ENCODE results near the gene DGKH. TPM values are rescaled to one million over a fixed set of nuclear protein-coding genes. Genes with fewer than 3 reads are reported as not detected.

Gene DGKH, protein sequence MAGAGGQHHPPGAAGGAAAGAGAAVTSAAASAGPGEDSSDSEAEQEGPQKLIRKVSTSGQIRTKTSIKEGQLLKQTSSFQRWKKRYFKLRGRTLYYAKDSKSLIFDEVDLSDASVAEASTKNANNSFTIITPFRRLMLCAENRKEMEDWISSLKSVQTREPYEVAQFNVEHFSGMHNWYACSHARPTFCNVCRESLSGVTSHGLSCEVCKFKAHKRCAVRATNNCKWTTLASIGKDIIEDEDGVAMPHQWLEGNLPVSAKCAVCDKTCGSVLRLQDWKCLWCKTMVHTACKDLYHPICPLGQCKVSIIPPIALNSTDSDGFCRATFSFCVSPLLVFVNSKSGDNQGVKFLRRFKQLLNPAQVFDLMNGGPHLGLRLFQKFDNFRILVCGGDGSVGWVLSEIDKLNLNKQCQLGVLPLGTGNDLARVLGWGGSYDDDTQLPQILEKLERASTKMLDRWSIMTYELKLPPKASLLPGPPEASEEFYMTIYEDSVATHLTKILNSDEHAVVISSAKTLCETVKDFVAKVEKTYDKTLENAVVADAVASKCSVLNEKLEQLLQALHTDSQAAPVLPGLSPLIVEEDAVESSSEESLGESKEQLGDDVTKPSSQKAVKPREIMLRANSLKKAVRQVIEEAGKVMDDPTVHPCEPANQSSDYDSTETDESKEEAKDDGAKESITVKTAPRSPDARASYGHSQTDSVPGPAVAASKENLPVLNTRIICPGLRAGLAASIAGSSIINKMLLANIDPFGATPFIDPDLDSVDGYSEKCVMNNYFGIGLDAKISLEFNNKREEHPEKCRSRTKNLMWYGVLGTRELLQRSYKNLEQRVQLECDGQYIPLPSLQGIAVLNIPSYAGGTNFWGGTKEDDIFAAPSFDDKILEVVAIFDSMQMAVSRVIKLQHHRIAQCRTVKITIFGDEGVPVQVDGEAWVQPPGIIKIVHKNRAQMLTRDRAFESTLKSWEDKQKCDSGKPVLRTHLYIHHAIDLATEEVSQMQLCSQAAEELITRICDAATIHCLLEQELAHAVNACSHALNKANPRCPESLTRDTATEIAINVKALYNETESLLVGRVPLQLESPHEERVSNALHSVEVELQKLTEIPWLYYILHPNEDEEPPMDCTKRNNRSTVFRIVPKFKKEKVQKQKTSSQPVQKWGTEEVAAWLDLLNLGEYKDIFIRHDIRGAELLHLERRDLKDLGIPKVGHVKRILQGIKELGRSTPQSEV
- 2.9 and 3.5 TPM in 2 replicates for polyA plus RNA-seq
- 12.2 and 17.9 TPM in 2 replicates for polyA minus RNA-seq

DNA sequence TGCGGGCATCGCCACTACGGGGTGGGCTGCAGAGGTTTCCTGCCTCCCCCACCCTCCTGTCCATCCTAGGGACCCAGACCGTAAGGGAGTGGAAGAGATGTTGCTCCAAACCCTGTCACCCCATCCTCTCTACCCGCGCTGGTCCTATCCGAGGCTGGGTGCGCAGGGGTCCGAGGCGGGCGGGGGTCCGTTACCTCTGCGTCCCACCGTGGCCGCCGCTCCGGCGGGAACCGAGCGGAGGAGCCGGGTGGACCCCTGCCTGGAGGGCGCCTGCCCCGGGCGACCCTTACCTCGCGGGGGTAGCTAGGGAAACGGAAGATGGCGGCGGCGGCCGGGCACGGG, at the start of gene DGKH:
TSS of gene DGKH (plus strand) at position 307 of the 342 bp plus-strand sequence. CDS start 126 bp downstream, outside the sequence.
- H4K20me1 ChIP-seq (ENCODE audit: insufficient read depth) = no peaks in the 10 kb centered on the region
- H3K36me3 ChIP-seq (ENCODE audit: insufficient read depth, low read length) = no peaks in the 10 kb centered on the region
- no peaks in the 10 kb centered on the region for H3K9me2 ChIP-seq (ENCODE audit: insufficient read depth, low read length)
- peak within 1 kb of the TSS; percentile 95 for H3K4me2 ChIP-seq (ENCODE audit: low read length)
- H3K9ac ChIP-seq (ENCODE audit: low read length) = peak within 1 kb of the TSS; percentile 53
- no peaks in the 10 kb centered on the region for H3K9me3 ChIP-seq (ENCODE audit: low read length)
- peak within 1 kb of the TSS; percentile 81 for H3K4me3 ChIP-seq (ENCODE audit: low read length)
- H3K27me3 ChIP-seq (ENCODE audit: insufficient read depth, low read depth, low read length) = peaks cover 37% of the 10 kb centered on the region
- peaks cover 4% of the 10 kb centered on the region for H3K79me2 ChIP-seq (replicated peaks; ENCODE audit: insufficient read depth, low read length)
- no peaks in the 10 kb centered on the region for H3F3A ChIP-seq (ENCODE audit: insufficient read depth, low read length, poor library complexity, severe bottlenecking)
- H2AFZ ChIP-seq (ENCODE audit: low read depth, low read length) = no peak within 1 kb of the TSS
- no peak for TF ChIP-seq RAD21 (conservative IDR thresholded peaks at IDR 0.05)
- no peak for TF ChIP-seq EP300 (conservative IDR thresholded peaks at IDR 0.05; ENCODE audit: poor library complexity, severe bottlenecking)
- TF ChIP-seq, protein P1, sequence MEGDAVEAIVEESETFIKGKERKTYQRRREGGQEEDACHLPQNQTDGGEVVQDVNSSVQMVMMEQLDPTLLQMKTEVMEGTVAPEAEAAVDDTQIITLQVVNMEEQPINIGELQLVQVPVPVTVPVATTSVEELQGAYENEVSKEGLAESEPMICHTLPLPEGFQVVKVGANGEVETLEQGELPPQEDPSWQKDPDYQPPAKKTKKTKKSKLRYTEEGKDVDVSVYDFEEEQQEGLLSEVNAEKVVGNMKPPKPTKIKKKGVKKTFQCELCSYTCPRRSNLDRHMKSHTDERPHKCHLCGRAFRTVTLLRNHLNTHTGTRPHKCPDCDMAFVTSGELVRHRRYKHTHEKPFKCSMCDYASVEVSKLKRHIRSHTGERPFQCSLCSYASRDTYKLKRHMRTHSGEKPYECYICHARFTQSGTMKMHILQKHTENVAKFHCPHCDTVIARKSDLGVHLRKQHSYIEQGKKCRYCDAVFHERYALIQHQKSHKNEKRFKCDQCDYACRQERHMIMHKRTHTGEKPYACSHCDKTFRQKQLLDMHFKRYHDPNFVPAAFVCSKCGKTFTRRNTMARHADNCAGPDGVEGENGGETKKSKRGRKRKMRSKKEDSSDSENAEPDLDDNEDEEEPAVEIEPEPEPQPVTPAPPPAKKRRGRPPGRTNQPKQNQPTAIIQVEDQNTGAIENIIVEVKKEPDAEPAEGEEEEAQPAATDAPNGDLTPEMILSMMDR (IDR thresholded peaks at IDR 0.05; ENCODE audit: poor library complexity, severe bottlenecking) = no peak
- TF ChIP-seq SMC3 (conservative IDR thresholded peaks at IDR 0.05; ENCODE audit: poor library complexity) = no peak
- no peak for TF ChIP-seq POLR2AphosphoS5 (IDR thresholded peaks at IDR 0.05)
- TF ChIP-seq MXI1 (conservative IDR thresholded peaks at IDR 0.05; ENCODE audit: poor library complexity, severe bottlenecking) = no peak
- TF ChIP-seq TAF1 (IDR thresholded peaks at IDR 0.05; ENCODE audit: low read depth) = no peak
- no peak for TF ChIP-seq EZH2 (IDR thresholded peaks at IDR 0.05; ENCODE audit: borderline replicate concordance, insufficient read depth, low read length, poor library complexity, severe bottlenecking)
- TF ChIP-seq, protein P2, sequence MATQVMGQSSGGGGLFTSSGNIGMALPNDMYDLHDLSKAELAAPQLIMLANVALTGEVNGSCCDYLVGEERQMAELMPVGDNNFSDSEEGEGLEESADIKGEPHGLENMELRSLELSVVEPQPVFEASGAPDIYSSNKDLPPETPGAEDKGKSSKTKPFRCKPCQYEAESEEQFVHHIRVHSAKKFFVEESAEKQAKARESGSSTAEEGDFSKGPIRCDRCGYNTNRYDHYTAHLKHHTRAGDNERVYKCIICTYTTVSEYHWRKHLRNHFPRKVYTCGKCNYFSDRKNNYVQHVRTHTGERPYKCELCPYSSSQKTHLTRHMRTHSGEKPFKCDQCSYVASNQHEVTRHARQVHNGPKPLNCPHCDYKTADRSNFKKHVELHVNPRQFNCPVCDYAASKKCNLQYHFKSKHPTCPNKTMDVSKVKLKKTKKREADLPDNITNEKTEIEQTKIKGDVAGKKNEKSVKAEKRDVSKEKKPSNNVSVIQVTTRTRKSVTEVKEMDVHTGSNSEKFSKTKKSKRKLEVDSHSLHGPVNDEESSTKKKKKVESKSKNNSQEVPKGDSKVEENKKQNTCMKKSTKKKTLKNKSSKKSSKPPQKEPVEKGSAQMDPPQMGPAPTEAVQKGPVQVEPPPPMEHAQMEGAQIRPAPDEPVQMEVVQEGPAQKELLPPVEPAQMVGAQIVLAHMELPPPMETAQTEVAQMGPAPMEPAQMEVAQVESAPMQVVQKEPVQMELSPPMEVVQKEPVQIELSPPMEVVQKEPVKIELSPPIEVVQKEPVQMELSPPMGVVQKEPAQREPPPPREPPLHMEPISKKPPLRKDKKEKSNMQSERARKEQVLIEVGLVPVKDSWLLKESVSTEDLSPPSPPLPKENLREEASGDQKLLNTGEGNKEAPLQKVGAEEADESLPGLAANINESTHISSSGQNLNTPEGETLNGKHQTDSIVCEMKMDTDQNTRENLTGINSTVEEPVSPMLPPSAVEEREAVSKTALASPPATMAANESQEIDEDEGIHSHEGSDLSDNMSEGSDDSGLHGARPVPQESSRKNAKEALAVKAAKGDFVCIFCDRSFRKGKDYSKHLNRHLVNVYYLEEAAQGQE (IDR thresholded peaks at IDR 0.05; ENCODE audit: borderline replicate concordance) = no peak
- H3K27ac ChIP-seq (ENCODE audit: low read length) = no peak within 1 kb of the TSS

DNA sequence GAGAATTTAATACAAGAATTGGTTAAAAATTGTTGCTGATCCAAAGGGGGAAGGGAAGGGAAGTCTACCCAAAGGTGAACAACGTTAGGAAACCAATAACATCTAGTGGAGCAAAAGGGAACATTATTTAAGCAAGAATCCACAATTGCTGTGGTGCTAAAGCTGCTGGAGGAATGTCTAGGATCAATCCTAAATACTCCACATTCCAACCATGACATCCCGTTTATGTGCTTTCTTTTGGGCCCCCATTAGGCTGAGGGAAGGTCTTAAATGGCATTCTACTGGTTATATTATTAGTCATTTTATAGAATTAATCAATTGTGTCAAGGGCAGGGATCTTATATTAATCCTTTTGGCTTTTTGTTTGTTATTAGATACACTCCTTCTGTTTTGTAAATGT, 47.6 kb upstream of the DGKH start:
- no peak overlapping the region for H3K4me2 ChIP-seq (ENCODE audit: low read length)
- TF ChIP-seq, protein P2 (IDR thresholded peaks at IDR 0.05; ENCODE audit: borderline replicate concordance) = no peak
- no peak for TF ChIP-seq MXI1 (conservative IDR thresholded peaks at IDR 0.05; ENCODE audit: poor library complexity, severe bottlenecking)
- no peak for TF ChIP-seq RAD21 (conservative IDR thresholded peaks at IDR 0.05)
- no peak for TF ChIP-seq EZH2 (IDR thresholded peaks at IDR 0.05; ENCODE audit: borderline replicate concordance, insufficient read depth, low read length, poor library complexity, severe bottlenecking)
- TF ChIP-seq, protein P1 (IDR thresholded peaks at IDR 0.05; ENCODE audit: poor library complexity, severe bottlenecking) = no peak
- TF ChIP-seq EP300 (conservative IDR thresholded peaks at IDR 0.05; ENCODE audit: poor library complexity, severe bottlenecking) = no peak
- TF ChIP-seq TAF1 (IDR thresholded peaks at IDR 0.05; ENCODE audit: low read depth) = no peak
- TF ChIP-seq POLR2AphosphoS5 (IDR thresholded peaks at IDR 0.05) = no peak
- no peak for TF ChIP-seq SMC3 (conservative IDR thresholded peaks at IDR 0.05; ENCODE audit: poor library complexity)

More for the DNA sequence above, 47.6 kb upstream of the DGKH start:
- H3K9ac ChIP-seq (ENCODE audit: low read length) = no peak overlapping the region
- H3F3A ChIP-seq (ENCODE audit: insufficient read depth, low read length, poor library complexity, severe bottlenecking) = no peaks in the 10 kb centered on the region
- H3K36me3 ChIP-seq (ENCODE audit: insufficient read depth, low read length) = no peaks in the 10 kb centered on the region
- no peaks in the 10 kb centered on the region for H4K20me1 ChIP-seq (ENCODE audit: insufficient read depth)
- H3K27me3 ChIP-seq (ENCODE audit: insufficient read depth, low read depth, low read length) = no peaks in the 10 kb centered on the region
- no peak overlapping the region for H3K4me3 ChIP-seq (ENCODE audit: low read length)
- no peaks in the 10 kb centered on the region for H3K9me2 ChIP-seq (ENCODE audit: insufficient read depth, low read length)
- no peaks in the 10 kb centered on the region for H3K79me2 ChIP-seq (replicated peaks; ENCODE audit: insufficient read depth, low read length)
- no peaks in the 10 kb centered on the region for H3K9me3 ChIP-seq (ENCODE audit: low read length)
- H3K27ac ChIP-seq (ENCODE audit: low read length) = no peak overlapping the region
- H2AFZ ChIP-seq (ENCODE audit: low read depth, low read length) = no peak overlapping the region

Data from neural cell (in vitro differentiated cells).